Measurements from ENCODE around the gene DTYMK. TPM values are rescaled to one million over a fixed set of nuclear protein-coding genes. Genes with fewer than 3 reads are reported as not detected.

DTYMK gene
- total RNA-seq, 1 donor from 2014 or later = 14.9 TPM

GRCh38 chr2:241702155-241703031 lies 15.8 kb upstream of the DTYMK start:
- intact Hi-C loops (cut with DNase I) = no loop called here
- DNase-seq (peak; percentile 91), ATAC-seq (peak; percentile 92)

GRCh38 chr2:241701399-241702154 lies 15.0 kb upstream of the DTYMK start, which contains the start of gene ING5:
TSS of gene ING5 (plus strand) at chr2:241702039. CDS start at chr2:241702066, 27 bp downstream.
- H3K27me3 ChIP-seq = no peaks in the 10 kb centered on the region
- intact Hi-C loops (cut with DNase I) = no loop called here
- DNase-seq = peak; percentile 99
- peaks cover 12% of the 10 kb centered on the region for H3K36me3 ChIP-seq
- peaks cover 4% of the 10 kb centered on the region for H3K4me1 ChIP-seq
- no peak for TF ChIP-seq CTCF (IDR thresholded peaks at IDR 0.05)
- ATAC-seq = peak; percentile 90
- peak within 1 kb of the TSS; percentile 81 for H3K4me3 ChIP-seq
- H3K9me3 ChIP-seq = no peaks in the 10 kb centered on the region
- H3K27ac ChIP-seq = peak within 1 kb of the TSS; percentile 95

More at GRCh38 chr2:241702155-241703031, 15.8 kb upstream of the DTYMK start:
- Histone ChIP-seq H3K4me3 (peak overlapping the region; percentile 81), H3K4me1 (peaks cover 4% of the 10 kb centered on the region), H3K36me3 (peaks cover 20% of the 10 kb centered on the region), H3K9me3 (no peaks in the 10 kb centered on the region), H3K27me3 (no peaks in the 10 kb centered on the region), H3K27ac (peak overlapping the region; percentile 95)
- peak; percentile 42 for TF ChIP-seq CTCF (IDR thresholded peaks at IDR 0.05)

DNA sequence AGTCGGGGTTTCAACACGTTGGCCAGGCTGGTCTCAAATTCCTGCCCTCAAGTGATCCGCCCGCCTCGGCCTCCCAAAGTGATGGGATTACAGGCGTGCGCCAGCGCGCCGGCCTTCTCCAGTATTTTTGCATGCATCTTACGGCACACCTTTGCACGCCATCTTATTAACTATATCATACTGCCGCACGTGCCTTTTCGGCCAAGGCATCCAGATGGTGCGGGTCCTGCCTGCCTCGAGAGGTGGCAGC lies 14.5 kb upstream of the DTYMK start:
- peak; percentile 45 for TF ChIP-seq CTCF (IDR thresholded peaks at IDR 0.05)
- Histone ChIP-seq H3K4me3 (peak overlapping the region; percentile 81), H3K9me3 (no peaks in the 10 kb centered on the region), H3K27ac (peak overlapping the region; percentile 95), H3K36me3 (peaks cover 7% of the 10 kb centered on the region), H3K4me1 (peaks cover 4% of the 10 kb centered on the region), H3K27me3 (no peaks in the 10 kb centered on the region)
- no peak for DNase-seq
- intact Hi-C loops (cut with DNase I) = no loop called here
- ATAC-seq = no peak

DNA sequence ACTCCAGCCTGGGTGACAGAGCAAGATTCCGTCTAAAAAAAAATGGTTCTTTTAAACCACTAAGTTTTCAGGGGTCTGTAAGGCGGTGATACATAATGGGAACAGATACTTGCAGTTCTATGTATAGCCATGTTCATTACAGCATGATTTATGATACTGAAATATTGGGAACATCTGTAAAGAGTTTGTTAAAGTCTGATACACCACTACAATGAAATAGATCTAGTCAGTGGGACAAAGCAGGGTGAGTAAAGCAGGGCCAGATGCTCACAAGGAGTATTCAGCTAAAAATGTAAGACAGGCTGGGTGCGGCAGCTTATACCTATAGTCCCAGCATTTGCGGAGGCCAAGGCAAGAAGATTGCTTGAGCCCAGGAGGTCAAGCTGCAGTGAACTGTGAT lies 9.0 kb upstream of the DTYMK start:
- TF ChIP-seq CTCF (IDR thresholded peaks at IDR 0.05) = no peak
- DNase-seq (no peak), ATAC-seq (no peak)
- peaks cover 23% of the 10 kb centered on the region for H3K36me3 ChIP-seq
- intact Hi-C loops (cut with DNase I) = no loop called here
- H3K9me3 ChIP-seq = no peaks in the 10 kb centered on the region
- no peaks in the 10 kb centered on the region for H3K27me3 ChIP-seq
- no peak overlapping the region for H3K27ac ChIP-seq
- no peaks in the 10 kb centered on the region for H3K4me1 ChIP-seq
- H3K4me3 ChIP-seq = no peak overlapping the region

DNA sequence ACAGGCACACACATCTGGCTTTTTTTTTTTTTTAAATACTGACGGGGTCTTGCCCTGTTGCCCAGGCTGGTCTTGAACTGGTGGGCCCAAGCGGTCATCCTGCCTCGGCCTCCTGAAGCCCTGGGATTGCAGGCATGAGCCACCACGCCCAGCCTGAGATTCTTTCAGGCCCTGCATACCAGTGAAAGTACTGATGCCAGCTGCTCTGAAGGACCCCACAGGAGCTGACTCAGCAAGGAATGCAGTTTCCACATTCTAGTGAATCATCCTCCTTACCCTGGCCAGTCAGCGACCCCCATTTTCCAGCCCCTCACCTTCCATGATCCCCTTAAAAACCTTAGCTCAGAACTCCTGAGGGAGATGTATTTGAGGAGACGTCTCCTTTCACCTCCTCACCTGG lies 5.8 kb upstream of the DTYMK start:
- Histone ChIP-seq H3K4me3 (no peak overlapping the region), H3K9me3 (no peaks in the 10 kb centered on the region), H3K36me3 (peaks cover 34% of the 10 kb centered on the region), H3K27me3 (no peaks in the 10 kb centered on the region), H3K4me1 (peaks cover 13% of the 10 kb centered on the region), H3K27ac (no peak overlapping the region)
- intact Hi-C loops (cut with DNase I) = no loop called here
- no peak for TF ChIP-seq CTCF (IDR thresholded peaks at IDR 0.05)
- no peak for ATAC-seq
- no peak for DNase-seq
